ENCODE measurements around the gene SEMA6A.

GRCh38 chr5:116507941-116508655 lies 66.5 kb downstream of the SEMA6A start:
- TF ChIP-seq POLR2A (IDR thresholded peaks at IDR 0.05), result no peak
- TF ChIP-seq CTCF (IDR thresholded peaks at IDR 0.05 in 8 of 11, conservative IDR thresholded peaks at IDR 0.05 in 3 of 11), result no peak
